ENCODE results near the gene CDAN1.

The CDAN1 gene, protein sequence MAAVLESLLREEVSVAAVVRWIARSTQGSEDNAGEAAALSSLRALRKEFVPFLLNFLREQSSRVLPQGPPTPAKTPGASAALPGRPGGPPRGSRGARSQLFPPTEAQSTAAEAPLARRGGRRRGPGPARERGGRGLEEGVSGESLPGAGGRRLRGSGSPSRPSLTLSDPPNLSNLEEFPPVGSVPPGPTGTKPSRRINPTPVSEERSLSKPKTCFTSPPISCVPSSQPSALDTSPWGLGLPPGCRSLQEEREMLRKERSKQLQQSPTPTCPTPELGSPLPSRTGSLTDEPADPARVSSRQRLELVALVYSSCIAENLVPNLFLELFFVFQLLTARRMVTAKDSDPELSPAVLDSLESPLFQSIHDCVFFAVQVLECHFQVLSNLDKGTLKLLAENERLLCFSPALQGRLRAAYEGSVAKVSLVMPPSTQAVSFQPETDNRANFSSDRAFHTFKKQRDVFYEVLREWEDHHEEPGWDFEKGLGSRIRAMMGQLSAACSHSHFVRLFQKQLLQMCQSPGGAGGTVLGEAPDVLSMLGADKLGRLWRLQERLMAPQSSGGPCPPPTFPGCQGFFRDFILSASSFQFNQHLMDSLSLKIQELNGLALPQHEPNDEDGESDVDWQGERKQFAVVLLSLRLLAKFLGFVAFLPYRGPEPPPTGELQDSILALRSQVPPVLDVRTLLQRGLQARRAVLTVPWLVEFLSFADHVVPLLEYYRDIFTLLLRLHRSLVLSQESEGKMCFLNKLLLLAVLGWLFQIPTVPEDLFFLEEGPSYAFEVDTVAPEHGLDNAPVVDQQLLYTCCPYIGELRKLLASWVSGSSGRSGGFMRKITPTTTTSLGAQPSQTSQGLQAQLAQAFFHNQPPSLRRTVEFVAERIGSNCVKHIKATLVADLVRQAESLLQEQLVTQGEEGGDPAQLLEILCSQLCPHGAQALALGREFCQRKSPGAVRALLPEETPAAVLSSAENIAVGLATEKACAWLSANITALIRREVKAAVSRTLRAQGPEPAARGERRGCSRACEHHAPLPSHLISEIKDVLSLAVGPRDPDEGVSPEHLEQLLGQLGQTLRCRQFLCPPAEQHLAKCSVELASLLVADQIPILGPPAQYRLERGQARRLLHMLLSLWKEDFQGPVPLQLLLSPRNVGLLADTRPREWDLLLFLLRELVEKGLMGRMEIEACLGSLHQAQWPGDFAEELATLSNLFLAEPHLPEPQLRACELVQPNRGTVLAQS

DNA sequence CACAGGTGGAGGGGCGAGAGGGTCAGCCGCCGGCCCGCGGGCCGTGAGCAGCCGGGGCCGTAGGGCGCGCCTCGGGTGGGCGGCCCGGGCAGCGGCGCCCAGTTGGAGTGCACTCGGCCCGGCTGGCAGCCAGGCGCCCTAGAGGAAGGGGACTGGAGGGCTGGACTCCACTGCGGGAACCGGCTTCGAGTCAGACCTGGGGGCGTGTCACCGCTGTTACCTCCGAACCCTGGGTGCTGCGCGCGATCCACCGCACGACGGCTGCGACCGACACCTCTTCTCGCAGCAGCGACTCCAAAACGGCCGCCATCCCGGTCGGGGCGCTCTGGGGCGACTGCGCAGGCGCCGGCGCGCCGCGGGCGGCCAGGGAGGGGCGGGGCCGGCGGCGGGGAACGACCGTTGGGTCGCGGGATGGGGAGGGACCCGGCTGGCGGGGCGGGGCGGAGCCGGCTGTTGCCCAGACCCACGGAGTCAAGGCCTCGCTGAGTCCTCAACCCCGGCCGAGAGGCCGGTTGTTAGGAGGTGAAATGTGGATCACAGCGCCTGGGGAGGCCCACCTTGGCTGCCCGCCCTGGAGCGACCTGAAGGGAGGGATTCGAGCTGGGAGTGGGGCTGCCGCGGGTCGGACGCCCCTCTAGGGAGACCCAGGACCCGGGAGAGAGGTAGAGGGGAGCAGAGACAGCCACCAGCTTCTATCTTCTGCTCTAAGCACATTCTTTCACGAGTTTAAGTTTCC lies at the start of gene CDAN1:
CDAN1 (minus strand) TSS at position 336 of the 736 bp plus-strand sequence; CDS start at position 310, 26 bp downstream.
- TF ChIP-seq, protein P1, sequence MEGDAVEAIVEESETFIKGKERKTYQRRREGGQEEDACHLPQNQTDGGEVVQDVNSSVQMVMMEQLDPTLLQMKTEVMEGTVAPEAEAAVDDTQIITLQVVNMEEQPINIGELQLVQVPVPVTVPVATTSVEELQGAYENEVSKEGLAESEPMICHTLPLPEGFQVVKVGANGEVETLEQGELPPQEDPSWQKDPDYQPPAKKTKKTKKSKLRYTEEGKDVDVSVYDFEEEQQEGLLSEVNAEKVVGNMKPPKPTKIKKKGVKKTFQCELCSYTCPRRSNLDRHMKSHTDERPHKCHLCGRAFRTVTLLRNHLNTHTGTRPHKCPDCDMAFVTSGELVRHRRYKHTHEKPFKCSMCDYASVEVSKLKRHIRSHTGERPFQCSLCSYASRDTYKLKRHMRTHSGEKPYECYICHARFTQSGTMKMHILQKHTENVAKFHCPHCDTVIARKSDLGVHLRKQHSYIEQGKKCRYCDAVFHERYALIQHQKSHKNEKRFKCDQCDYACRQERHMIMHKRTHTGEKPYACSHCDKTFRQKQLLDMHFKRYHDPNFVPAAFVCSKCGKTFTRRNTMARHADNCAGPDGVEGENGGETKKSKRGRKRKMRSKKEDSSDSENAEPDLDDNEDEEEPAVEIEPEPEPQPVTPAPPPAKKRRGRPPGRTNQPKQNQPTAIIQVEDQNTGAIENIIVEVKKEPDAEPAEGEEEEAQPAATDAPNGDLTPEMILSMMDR (IDR thresholded peaks at IDR 0.05; ENCODE audit: unreplicated experiment in 3 of 3) = no peak
- H3K4me3 Mint-ChIP-seq = peak within 1 kb of the TSS; percentile 86 to 92 (median 92)
- peaks cover 50% of the 10 kb centered on the region for H3K4me1 Mint-ChIP-seq
- no peaks in the 10 kb centered on the region for H3K9me3 Mint-ChIP-seq
- peaks cover 25% of the 10 kb centered on the region for H3K36me3 Mint-ChIP-seq (ENCODE audit: low read depth)
- no peaks in the 10 kb centered on the region for H3K27me3 Mint-ChIP-seq (ENCODE audit: low read depth)
- peak within 1 kb of the TSS; percentile 94 to 95 (median 94) for H3K27ac Mint-ChIP-seq

DNA sequence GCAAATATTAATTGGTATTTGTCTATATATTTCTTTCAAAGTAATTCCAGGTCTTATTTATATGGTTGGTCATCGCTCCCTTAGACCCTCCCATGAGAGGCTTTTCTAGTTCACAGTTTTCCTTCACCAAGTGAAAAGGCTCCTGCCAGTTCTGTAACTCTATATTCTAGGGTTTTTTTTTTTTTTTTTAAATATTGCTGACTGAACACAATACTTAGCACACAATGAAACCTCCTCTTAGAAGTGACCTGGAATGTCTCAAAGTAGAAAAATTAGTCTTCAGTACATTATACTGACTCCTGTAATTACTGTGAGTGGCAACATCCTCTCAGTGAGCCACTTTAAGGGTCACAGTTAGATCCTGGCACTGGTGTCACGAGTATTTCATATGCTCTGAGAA lies 48.6 kb upstream of the CDAN1 start:
- H3K27ac Mint-ChIP-seq = no peak overlapping the region
- TF ChIP-seq, protein P1 (IDR thresholded peaks at IDR 0.05; ENCODE audit: unreplicated experiment in 3 of 3) = no peak

GRCh38 chr15:42784705-42785104 lies 47.8 kb upstream of the CDAN1 start:
- TF ChIP-seq, protein P1 (IDR thresholded peaks at IDR 0.05; ENCODE audit: unreplicated experiment in 3 of 3) = no peak
- no peak overlapping the region for H3K4me3 Mint-ChIP-seq
- no peaks in the 10 kb centered on the region for H3K27me3 Mint-ChIP-seq (ENCODE audit: low read depth)
- H3K36me3 Mint-ChIP-seq (ENCODE audit: low read depth) = peaks cover 24% of the 10 kb centered on the region
- H3K27ac Mint-ChIP-seq = no peak overlapping the region
- peaks cover 5% of the 10 kb centered on the region for H3K4me1 Mint-ChIP-seq
- H3K9me3 Mint-ChIP-seq = no peaks in the 10 kb centered on the region

More for the DNA sequence above, 48.6 kb upstream of the CDAN1 start:
- Mint-ChIP-seq H3K4me3 (no peak overlapping the region), H3K27me3 (ENCODE audit: low read depth) (no peaks in the 10 kb centered on the region), H3K9me3 (no peaks in the 10 kb centered on the region), H3K4me1 (peaks cover 5% of the 10 kb centered on the region), H3K36me3 (ENCODE audit: low read depth) (peaks cover 24% of the 10 kb centered on the region)

DNA sequence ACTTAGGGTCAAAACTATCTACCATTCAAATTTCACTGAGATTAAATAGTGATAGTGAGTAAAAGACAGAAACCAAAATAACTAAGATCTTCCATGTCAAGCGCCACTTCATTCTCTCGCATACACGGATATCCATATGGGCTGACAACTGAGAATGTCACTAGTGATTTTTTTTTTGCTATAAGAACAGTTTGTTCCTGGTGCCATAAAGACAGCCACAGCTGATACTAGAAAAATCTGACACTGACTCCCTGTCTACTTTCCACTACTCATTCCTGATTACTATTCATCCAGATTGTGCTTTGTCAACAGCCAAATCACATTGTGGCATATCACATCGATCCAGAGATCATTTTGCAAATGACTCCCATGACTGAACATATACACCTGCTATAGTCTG lies 45.8 kb upstream of the CDAN1 start:
- TF ChIP-seq, protein P1 (IDR thresholded peaks at IDR 0.05; ENCODE audit: unreplicated experiment in 3 of 3) = no peak
- no peaks in the 10 kb centered on the region for H3K9me3 Mint-ChIP-seq
- no peak overlapping the region for H3K27ac Mint-ChIP-seq
- H3K4me3 Mint-ChIP-seq = no peak overlapping the region
- H3K4me1 Mint-ChIP-seq = peaks cover 5% of the 10 kb centered on the region
- no peaks in the 10 kb centered on the region for H3K27me3 Mint-ChIP-seq (ENCODE audit: low read depth)
- H3K36me3 Mint-ChIP-seq (ENCODE audit: low read depth) = peaks cover 24% of the 10 kb centered on the region

DNA sequence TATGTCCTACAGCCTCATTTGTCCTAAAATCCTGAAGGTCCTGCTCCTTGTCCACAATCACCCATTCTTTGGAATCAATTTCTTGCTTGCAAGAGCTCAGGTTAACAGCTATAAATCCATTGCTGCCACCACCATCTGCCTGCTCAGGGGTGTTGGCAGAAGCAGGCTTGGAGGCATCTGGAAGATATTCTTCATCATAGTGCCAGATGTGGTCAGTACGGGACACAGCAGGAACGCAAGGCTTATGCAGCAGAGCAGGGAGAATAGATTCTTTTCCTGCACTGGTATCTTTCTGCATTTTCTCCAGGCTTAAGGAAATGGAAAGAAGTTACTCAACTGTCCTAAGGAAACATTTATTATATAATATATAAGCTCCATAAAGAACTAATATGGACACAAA lies 38.5 kb upstream of the CDAN1 start:
- H3K4me3 Mint-ChIP-seq = no peak overlapping the region
- H3K27ac Mint-ChIP-seq = no peak overlapping the region

More for the DNA sequence above, 38.5 kb upstream of the CDAN1 start:
- peaks cover 21% of the 10 kb centered on the region for H3K4me1 Mint-ChIP-seq
- peaks cover 2% of the 10 kb centered on the region for H3K9me3 Mint-ChIP-seq
- peaks cover 25% of the 10 kb centered on the region for H3K36me3 Mint-ChIP-seq (ENCODE audit: low read depth)
- TF ChIP-seq, protein P1 (IDR thresholded peaks at IDR 0.05; ENCODE audit: unreplicated experiment in 3 of 3) = no peak
- no peaks in the 10 kb centered on the region for H3K27me3 Mint-ChIP-seq (ENCODE audit: low read depth)

All from nephron (organoid).